Stimulated activated memory B cell treated with anti-CD40 and anti-IgM and Interleukin-4, amounts not matched to agents 10 μg/mL and 1 μg/mL and 100 μg/mL, for 72 hours (primary cell): ENCODE results near the gene SPEM3.

ENCODE experiments used
- ATAC-seq: fragments of 150-1000 bp; cut with Tn5 transposase; 2 replicates; pipeline ENCODE4 v1.10.0; 2021
- H3K27ac Mint-ChIP-seq: one replicate; pipeline ENCODE4 v1.8.0; 2022; ENCODE audit warnings: mild to moderate bottlenecking, mixed read lengths
- H3K27me3 Mint-ChIP-seq: one replicate; pipeline ENCODE4 v1.8.0; 2022; ENCODE audit warnings: mixed read lengths
- H3K36me3 Mint-ChIP-seq: one replicate; pipeline ENCODE4 v1.8.0; 2022; ENCODE audit warnings: mixed read lengths
- H3K4me1 Mint-ChIP-seq: one replicate; pipeline ENCODE4 v1.8.0; 2022; ENCODE audit warnings: mixed read lengths
- H3K4me3 Mint-ChIP-seq: one replicate; pipeline ENCODE4 v1.8.0; 2022; ENCODE audit warnings: mild to moderate bottlenecking, moderate library complexity, mixed read lengths
- H3K9me3 Mint-ChIP-seq: one replicate; pipeline ENCODE4 v1.8.0; 2022; ENCODE audit warnings: mixed read lengths

The SPEM3 gene

GRCh38 chr17:7394452-7395191, 34.0 kb upstream of the SPEM3 start, which contains the start of gene PLSCR3:
TSS of gene PLSCR3 (minus strand) at chr17:7394525. CDS start at chr17:7394110, 415 bp downstream.
- peak within 1 kb of the TSS; percentile 80 for H3K27ac Mint-ChIP-seq
- peak; percentile 95 for ATAC-seq
- H3K4me3 Mint-ChIP-seq = peak within 1 kb of the TSS; percentile 98
- H3K9me3 Mint-ChIP-seq = no peaks in the 10 kb centered on the region
- peaks cover 7% of the 10 kb centered on the region for H3K36me3 Mint-ChIP-seq
- no peaks in the 10 kb centered on the region for H3K27me3 Mint-ChIP-seq
- H3K4me1 Mint-ChIP-seq = peaks cover 20% of the 10 kb centered on the region

DNA sequence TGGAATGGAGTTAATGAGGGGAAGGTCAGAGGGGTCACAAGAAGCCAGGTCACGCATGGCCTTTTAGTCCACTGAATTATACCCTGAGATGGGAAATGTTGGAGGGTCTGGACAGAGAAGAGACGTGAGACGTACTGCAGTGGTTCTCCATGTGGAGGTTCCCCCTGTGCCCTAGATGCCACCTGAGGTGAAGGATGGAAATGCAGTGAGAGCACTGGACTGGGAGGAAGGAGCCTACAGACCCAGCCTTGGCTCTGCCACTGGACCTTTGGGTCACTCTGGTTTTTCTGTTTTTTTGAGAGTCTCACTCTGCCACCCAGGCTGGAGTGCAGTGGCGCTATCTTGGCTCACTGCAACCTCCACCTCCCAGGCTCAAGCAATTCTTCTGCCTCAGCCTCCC, 32.5 kb upstream of the SPEM3 start:
- Mint-ChIP-seq H3K9me3 (no peaks in the 10 kb centered on the region), H3K36me3 (no peaks in the 10 kb centered on the region), H3K4me3 (no peak overlapping the region), H3K4me1 (peaks cover 15% of the 10 kb centered on the region), H3K27ac (no peak overlapping the region), H3K27me3 (no peaks in the 10 kb centered on the region)
- ATAC-seq = no peak

DNA sequence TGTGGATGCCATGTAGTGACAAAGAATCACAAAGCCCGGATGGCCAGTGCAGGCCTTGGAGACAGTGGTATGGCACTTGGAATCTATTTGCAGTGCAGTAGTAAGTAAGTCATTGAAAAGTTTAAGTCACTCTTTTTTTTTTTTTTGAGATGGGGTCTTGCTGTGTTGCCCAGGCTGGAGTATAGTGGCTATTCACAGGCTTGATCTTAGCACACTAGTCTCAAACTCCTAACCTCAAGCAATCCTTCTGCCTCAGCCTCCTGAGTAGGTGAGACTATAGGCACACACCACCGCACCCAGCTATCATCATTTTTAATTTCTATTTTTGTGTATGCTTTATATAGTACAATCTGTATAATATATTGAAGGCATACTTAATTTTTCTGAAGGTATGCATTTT, 30.0 kb upstream of the SPEM3 start:
- no peaks in the 10 kb centered on the region for H3K27me3 Mint-ChIP-seq
- H3K9me3 Mint-ChIP-seq = no peaks in the 10 kb centered on the region
- no peak for ATAC-seq
- H3K36me3 Mint-ChIP-seq = no peaks in the 10 kb centered on the region
- H3K4me3 Mint-ChIP-seq = no peak overlapping the region
- H3K27ac Mint-ChIP-seq = no peak overlapping the region
- H3K4me1 Mint-ChIP-seq = peaks cover 13% of the 10 kb centered on the region

- H3K4me1 Mint-ChIP-seq = peaks cover 13% of the 10 kb centered on the region
- H3K36me3 Mint-ChIP-seq = no peaks in the 10 kb centered on the region
- H3K9me3 Mint-ChIP-seq = no peaks in the 10 kb centered on the region
- peak overlapping the region; percentile 89 for H3K27ac Mint-ChIP-seq
- peak overlapping the region; percentile 98 for H3K4me3 Mint-ChIP-seq
- H3K27me3 Mint-ChIP-seq = peaks cover 18% of the 10 kb centered on the region
- no peak for ATAC-seq
Measured at GRCh38 chr17:7403043-7403726, 25.5 kb upstream of the SPEM3 start.

GRCh38 chr17:7403727-7403976, 25.0 kb upstream of the SPEM3 start:
- Mint-ChIP-seq H3K4me3 (peak overlapping the region; percentile 98), H3K36me3 (no peaks in the 10 kb centered on the region), H3K9me3 (no peaks in the 10 kb centered on the region), H3K4me1 (peaks cover 13% of the 10 kb centered on the region), H3K27ac (peak overlapping the region; percentile 89), H3K27me3 (peaks cover 18% of the 10 kb centered on the region)
- peak; percentile 55 for ATAC-seq

DNA sequence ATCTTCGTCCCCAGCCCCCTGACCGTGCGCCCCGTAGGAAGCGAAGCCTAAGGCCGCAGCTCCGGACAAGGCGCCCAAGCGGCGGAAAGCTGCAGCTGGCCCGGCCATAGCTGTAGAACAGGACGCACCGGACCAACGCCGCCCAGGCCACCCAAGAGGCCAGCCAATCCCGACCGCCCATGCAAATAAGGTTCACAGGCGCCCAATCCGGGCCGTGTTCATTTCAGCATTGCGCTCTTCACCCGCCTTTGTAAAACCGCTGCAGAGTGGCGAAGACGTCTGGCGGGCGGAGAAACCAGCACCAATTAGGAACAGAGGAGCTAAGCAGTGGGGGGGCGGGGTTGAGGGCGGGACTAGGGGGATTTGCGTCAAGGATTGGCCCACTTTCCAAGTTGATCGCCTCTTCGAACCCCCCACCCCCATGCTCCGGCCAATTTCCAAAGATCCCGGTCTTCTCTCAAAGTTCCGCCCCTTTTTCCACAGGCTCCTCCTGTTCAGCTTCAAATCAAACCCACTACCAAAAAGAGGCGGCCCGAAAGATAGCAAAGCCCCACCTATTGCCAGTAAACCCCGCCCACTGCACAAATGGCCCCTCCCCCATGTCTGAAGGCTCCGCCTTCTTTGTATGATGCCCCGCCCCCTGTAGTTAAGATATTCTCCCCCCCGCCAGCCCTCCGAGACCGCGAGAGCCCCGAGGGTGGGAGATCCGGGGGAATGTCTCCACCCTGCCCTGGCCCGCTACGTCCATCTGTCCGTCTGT, 24.5 kb upstream of the SPEM3 start, which contains the start of gene TMEM256:
Gene TMEM256 (minus strand): TSS at position 121 of the 760 bp plus-strand sequence. CDS start 13 bp downstream, at position 108.
- peaks cover 22% of the 10 kb centered on the region for H3K27me3 Mint-ChIP-seq
- no peaks in the 10 kb centered on the region for H3K9me3 Mint-ChIP-seq
- peak within 1 kb of the TSS; percentile 89 for H3K27ac Mint-ChIP-seq
- peak within 1 kb of the TSS; percentile 98 for H3K4me3 Mint-ChIP-seq
- H3K36me3 Mint-ChIP-seq = no peaks in the 10 kb centered on the region
- peak; percentile 96 for ATAC-seq
- peaks cover 13% of the 10 kb centered on the region for H3K4me1 Mint-ChIP-seq

GRCh38 chr17:7404737-7405349, 23.8 kb upstream of the SPEM3 start:
- Mint-ChIP-seq H3K4me1 (peaks cover 13% of the 10 kb centered on the region), H3K9me3 (no peaks in the 10 kb centered on the region), H3K36me3 (no peaks in the 10 kb centered on the region), H3K27ac (peak overlapping the region; percentile 89), H3K4me3 (peak overlapping the region; percentile 98), H3K27me3 (peaks cover 29% of the 10 kb centered on the region)
- peak; percentile 21 for ATAC-seq

- no peak for ATAC-seq
- peaks cover 32% of the 10 kb centered on the region for H3K27me3 Mint-ChIP-seq
- peak overlapping the region; percentile 87 for H3K4me3 Mint-ChIP-seq
- H3K27ac Mint-ChIP-seq = peak overlapping the region; percentile 89
- no peaks in the 10 kb centered on the region for H3K9me3 Mint-ChIP-seq
- H3K4me1 Mint-ChIP-seq = peaks cover 13% of the 10 kb centered on the region
- no peaks in the 10 kb centered on the region for H3K36me3 Mint-ChIP-seq
Measured at GRCh38 chr17:7405350-7406234, 23.1 kb upstream of the SPEM3 start.

DNA sequence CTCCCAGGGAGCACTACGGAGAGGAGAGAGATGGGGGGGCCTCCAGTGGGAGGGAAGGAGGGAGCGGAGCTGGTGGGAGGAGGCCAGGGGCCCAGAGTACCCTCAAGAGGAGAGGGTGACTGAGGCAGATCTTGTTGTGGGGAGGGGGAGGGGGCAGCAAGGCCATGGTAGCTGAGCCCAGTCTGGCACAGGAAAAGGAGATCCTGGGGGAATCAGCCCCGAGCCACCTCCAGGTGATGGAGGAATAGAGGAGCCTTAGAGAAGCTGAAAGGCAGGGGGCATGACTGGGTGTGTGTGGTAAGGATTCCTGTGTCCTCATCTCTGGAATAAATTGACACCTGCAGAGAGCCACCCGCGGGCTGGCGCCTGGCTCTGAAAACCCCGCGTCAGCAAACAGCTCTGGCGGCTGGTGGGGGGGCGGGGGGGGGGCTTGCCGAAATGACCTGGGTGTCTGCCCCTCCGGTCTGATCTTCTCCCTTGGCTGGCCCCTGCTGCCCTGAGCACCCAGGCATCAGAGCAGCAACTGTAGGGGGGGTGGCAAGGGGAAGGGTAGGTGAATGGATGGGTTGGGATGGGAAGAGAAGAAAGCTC, 22.3 kb upstream of the SPEM3 start:
- Mint-ChIP-seq H3K4me3 (no peak overlapping the region), H3K27me3 (peaks cover 32% of the 10 kb centered on the region), H3K36me3 (no peaks in the 10 kb centered on the region), H3K27ac (no peak overlapping the region), H3K9me3 (no peaks in the 10 kb centered on the region), H3K4me1 (peaks cover 13% of the 10 kb centered on the region)
- ATAC-seq = no peak

DNA sequence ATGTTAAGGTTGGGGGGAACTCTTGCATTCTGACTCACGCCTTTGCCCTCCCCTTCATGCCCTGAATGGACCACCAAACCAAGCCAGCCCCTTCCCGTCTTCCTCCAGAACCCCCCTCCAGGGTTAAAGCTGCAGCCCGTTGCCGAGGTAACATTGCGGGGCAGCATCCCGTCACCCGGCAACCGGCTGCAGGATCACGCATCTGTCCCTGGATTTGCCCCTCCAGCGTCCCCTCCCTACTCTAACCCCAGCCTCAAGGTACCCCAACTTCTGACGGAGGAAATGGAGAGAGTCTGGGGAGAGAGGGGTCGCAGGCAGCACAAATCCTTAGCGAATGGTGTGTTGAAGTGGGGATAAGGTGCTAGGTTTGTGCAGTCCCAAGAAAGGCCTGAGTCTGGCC, 21.6 kb upstream of the SPEM3 start:
- H3K27ac Mint-ChIP-seq = no peak overlapping the region
- H3K4me3 Mint-ChIP-seq = no peak overlapping the region
- peaks cover 13% of the 10 kb centered on the region for H3K4me1 Mint-ChIP-seq
- no peaks in the 10 kb centered on the region for H3K36me3 Mint-ChIP-seq
- peaks cover 32% of the 10 kb centered on the region for H3K27me3 Mint-ChIP-seq
- no peak for ATAC-seq
- H3K9me3 Mint-ChIP-seq = no peaks in the 10 kb centered on the region

DNA sequence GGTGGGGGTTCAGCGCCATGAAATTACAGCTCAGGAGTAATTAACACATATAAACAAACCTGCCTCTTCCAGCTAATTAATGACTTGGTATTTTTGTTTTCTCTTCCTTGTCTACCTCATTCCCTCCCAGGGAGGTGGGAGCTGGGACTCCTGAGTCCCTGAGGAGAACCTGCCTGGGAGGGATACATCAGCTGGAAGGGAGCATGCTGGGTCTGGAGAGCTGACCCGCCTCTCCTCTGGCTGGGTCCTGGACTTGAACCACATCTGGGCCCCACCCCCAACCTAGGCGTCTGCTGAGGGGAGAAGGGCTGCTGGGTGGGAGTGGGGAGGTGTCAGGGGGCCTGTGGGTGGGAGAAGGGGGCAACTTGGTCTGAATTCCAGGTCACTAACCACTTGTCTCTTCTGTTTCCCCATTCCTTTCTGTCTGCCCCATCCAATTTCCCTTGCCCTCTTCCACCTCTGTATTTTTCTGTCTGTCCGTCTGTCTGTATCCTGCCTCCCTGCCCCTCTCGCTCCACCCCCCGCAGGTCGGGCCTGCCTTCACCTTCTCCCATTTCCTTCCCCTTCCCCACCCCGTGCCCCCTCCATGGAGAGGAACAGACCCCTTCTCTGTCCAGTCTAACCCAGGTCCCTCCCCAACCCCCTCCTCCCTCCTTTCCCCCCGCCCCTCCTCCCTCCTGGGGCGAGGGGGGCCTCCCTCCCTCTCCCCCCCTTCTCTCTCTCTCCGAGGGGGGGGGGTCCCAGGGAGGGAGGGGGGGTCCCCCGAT, 21.0 kb upstream of the SPEM3 start, which contains the start of gene NLGN2:
Gene NLGN2 (plus strand): TSS at position 361 of the 767 bp plus-strand sequence. CDS start 411 bp downstream, outside the sequence.
- peaks cover 32% of the 10 kb centered on the region for H3K27me3 Mint-ChIP-seq
- H3K4me1 Mint-ChIP-seq = peaks cover 13% of the 10 kb centered on the region
- no peaks in the 10 kb centered on the region for H3K9me3 Mint-ChIP-seq
- no peak for ATAC-seq
- H3K4me3 Mint-ChIP-seq = peak within 1 kb of the TSS; percentile 6
- H3K36me3 Mint-ChIP-seq = no peaks in the 10 kb centered on the region
- H3K27ac Mint-ChIP-seq = no peak within 1 kb of the TSS

- H3K27ac Mint-ChIP-seq = no peak overlapping the region
- peaks cover 32% of the 10 kb centered on the region for H3K27me3 Mint-ChIP-seq
- H3K4me3 Mint-ChIP-seq = no peak overlapping the region
Measured at GRCh38 chr17:7408252-7408727, 20.4 kb upstream of the SPEM3 start.

DNA sequence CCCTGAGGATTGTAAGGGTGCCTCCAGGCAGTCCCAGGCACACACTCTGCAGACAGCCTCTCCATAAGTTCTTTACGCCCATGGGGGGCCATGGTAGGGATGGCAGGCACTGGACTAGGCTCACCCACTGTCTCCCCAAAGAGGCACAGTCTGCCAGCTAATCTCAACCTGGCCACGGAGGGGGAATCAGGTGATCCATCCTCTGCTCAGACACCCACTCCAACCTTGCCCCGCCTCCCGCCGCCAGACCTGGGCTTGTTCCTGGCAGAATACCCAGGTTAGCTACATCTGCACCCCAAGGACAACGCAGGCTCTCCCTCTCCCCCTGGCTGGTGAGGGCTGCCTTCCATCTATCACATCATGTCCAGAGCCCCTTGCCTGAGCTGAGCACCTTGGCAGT, 19.8 kb upstream of the SPEM3 start:
- H3K9me3 Mint-ChIP-seq = no peaks in the 10 kb centered on the region
- H3K27me3 Mint-ChIP-seq = peaks cover 32% of the 10 kb centered on the region
- H3K4me1 Mint-ChIP-seq = peaks cover 6% of the 10 kb centered on the region
- H3K36me3 Mint-ChIP-seq = no peaks in the 10 kb centered on the region
- H3K27ac Mint-ChIP-seq = no peak overlapping the region
- no peak for ATAC-seq
- H3K4me3 Mint-ChIP-seq = no peak overlapping the region

More at GRCh38 chr17:7408252-7408727, 20.4 kb upstream of the SPEM3 start:
- Mint-ChIP-seq H3K36me3 (no peaks in the 10 kb centered on the region), H3K9me3 (no peaks in the 10 kb centered on the region), H3K4me1 (peaks cover 7% of the 10 kb centered on the region)
- no peak for ATAC-seq
